Uterine smooth muscle cell (primary cell): Measurements from ENCODE around the gene MALSU1. TPM values are rescaled to one million over a fixed set of nuclear protein-coding genes. Genes with fewer than 3 reads are reported as not detected.

Source experiments
- total RNA-seq: library from RNA; depleted of rRNA; stranded (reverse); fragments of >200 nt; gene quantifications from 2 replicates; pipeline ENCODE4 v1.2.3, GENCODE V29; 2014

The MALSU1 gene
- total RNA-seq: 67.1 and 83.8 TPM in 2 replicates

GRCh38 chr7:23298885-23299769 lies at the start of gene MALSU1:
MALSU1 (plus strand) TSS chr7:23299339; CDS start chr7:23299353, 14 bp downstream.

Other genes with a start within 250 kb of the MALSU1 start
- gene KLHL7, start 193.6 kb upstream of the MALSU1 start, total RNA-seq: 40.5 and 41.6 TPM in 2 replicates
- 30.5 and 30.7 TPM in 2 replicates for gene NUP42, start 117.3 kb upstream of the MALSU1 start, total RNA-seq
- gene GPNMB, start 52.6 kb upstream of the MALSU1 start, total RNA-seq: 145 and 280 TPM in 2 replicates
- 3.1 and 3.5 TPM in 2 replicates for gene IGF2BP3, start 171.2 kb downstream of the MALSU1 start, total RNA-seq
- gene TRA2A, start 232.6 kb downstream of the MALSU1 start, total RNA-seq: 31.1 and 31.6 TPM in 2 replicates